Osteoblast (primary cell): ENCODE measurements around the gene STUB1. TPM values are rescaled to one million over a fixed set of nuclear protein-coding genes. Genes with fewer than 3 reads are reported as not detected.

Source experiments
- DNase-seq: peaks from one replicate; pipeline ENCODE4 v3.0.0; 2011; ENCODE audit warnings: low spot score, mixed read lengths; ENCODE audit not compliant: insufficient read length; ENCODE audit errors: missing footprints
- H2AFZ ChIP-seq: 2 replicates; pipeline ENCODE4 v1.6.0; 2011; ENCODE audit warnings: mild to moderate bottlenecking, low read length
- H3K27ac ChIP-seq: 2 replicates; pipeline ENCODE4 v1.5.1; 2011; ENCODE audit warnings: mild to moderate bottlenecking, low read depth, low read length, moderate library complexity
- H3K27me3 ChIP-seq: 2 replicates; pipeline ENCODE4 v1.6.0; 2012; ENCODE audit warnings: mild to moderate bottlenecking, control low read depth, inconsistent platforms, low read length, moderate library complexity; ENCODE audit not compliant: insufficient read depth
- H3K36me3 ChIP-seq: 2 replicates; pipeline ENCODE4 v1.5.1; 2011; ENCODE audit warnings: mild to moderate bottlenecking, low read length, control low read depth, moderate library complexity; ENCODE audit not compliant: insufficient read depth
- H3K4me1 ChIP-seq: 2 replicates; pipeline ENCODE4 v1.5.1; 2011; ENCODE audit warnings: mild to moderate bottlenecking, low read length, control low read depth, moderate library complexity; ENCODE audit not compliant: insufficient read depth
- H3K4me2 ChIP-seq: 2 replicates; pipeline ENCODE4 v1.6.0; 2011; ENCODE audit warnings: mild to moderate bottlenecking, low read length; ENCODE audit not compliant: insufficient read depth
- H3K4me3 ChIP-seq: fragments of 200-600 bp; sonication (generic); 3 replicates; pipeline ENCODE4 v1.5.1; 2012; ENCODE audit warnings: mild to moderate bottlenecking, low read length, inconsistent platforms; ENCODE audit not compliant: insufficient read depth
- H3K79me2 ChIP-seq: 2 replicates; pipeline ENCODE4 v1.6.0; 2012; ENCODE audit warnings: mild to moderate bottlenecking, low read length, control low read depth, inconsistent platforms; ENCODE audit not compliant: insufficient read depth
- H3K9me3 ChIP-seq: 2 replicates; pipeline ENCODE4 v1.5.1; 2011; ENCODE audit warnings: low read depth, low read length, control low read depth
- H4K20me1 ChIP-seq: 2 replicates; pipeline ENCODE4 v1.6.0; 2012; ENCODE audit warnings: mild to moderate bottlenecking, low read length, control low read depth; ENCODE audit not compliant: insufficient read depth
- CTCF ChIP-seq: IDR thresholded peaks from 2 replicates; pipeline ENCODE4 v1.5.1; 2011; ENCODE audit warnings: mild to moderate bottlenecking, low read depth, low read length, moderate library complexity; ENCODE audit errors: extremely low read depth
- total RNA-seq: library from RNA; depleted of rRNA; stranded (reverse); fragments of >200 nt; gene quantifications from 2 replicates; pipeline ENCODE4 v1.2.3, GENCODE V29; 2012

STUB1 gene
- total RNA-seq, 1 donor: 102 TPM

- no peaks in the 10 kb centered on the region for H3K9me3 ChIP-seq
- no peaks in the 10 kb centered on the region for H3K36me3 ChIP-seq
- H3K27me3 ChIP-seq: peaks cover 70% of the 10 kb centered on the region
- peaks cover 15% of the 10 kb centered on the region for H4K20me1 ChIP-seq
- DNase-seq: no peak
- H3K4me3 ChIP-seq: no peak overlapping the region
- peaks cover 3% of the 10 kb centered on the region for H3K4me1 ChIP-seq
- no peak overlapping the region for H2AFZ ChIP-seq
- no peak for TF ChIP-seq CTCF
- H3K27ac ChIP-seq: no peak overlapping the region
- H3K4me2 ChIP-seq: no peak overlapping the region
- no peaks in the 10 kb centered on the region for H3K79me2 ChIP-seq
Measured at GRCh38 chr16:704552-705380, 24.6 kb downstream of the STUB1 start.

GRCh38 chr16:705431-706188 is 25.4 kb downstream of the STUB1 start, which contains the start of gene FBXL16:
TSS of gene FBXL16 (minus strand) at chr16:705801. CDS start at chr16:697405, 8,396 bp downstream.
- DNase-seq: no peak
- no peak within 1 kb of the TSS for H3K27ac ChIP-seq
- H3K36me3 ChIP-seq: no peaks in the 10 kb centered on the region
- H3K4me3 ChIP-seq: no peak within 1 kb of the TSS
- no peak for TF ChIP-seq CTCF
- peaks cover 6% of the 10 kb centered on the region for H3K4me1 ChIP-seq
- no peaks in the 10 kb centered on the region for H3K9me3 ChIP-seq
- H3K79me2 ChIP-seq: no peaks in the 10 kb centered on the region
- H3K4me2 ChIP-seq: no peak within 1 kb of the TSS
- no peak within 1 kb of the TSS for H2AFZ ChIP-seq
- peaks cover 18% of the 10 kb centered on the region for H4K20me1 ChIP-seq
- peaks cover 74% of the 10 kb centered on the region for H3K27me3 ChIP-seq

GRCh38 chr16:706189-707061 is 26.2 kb downstream of the STUB1 start:
- Histone ChIP-seq H3K27ac (no peak overlapping the region), H3K4me1 (peaks cover 6% of the 10 kb centered on the region), H3K79me2 (no peaks in the 10 kb centered on the region), H3K9me3 (no peaks in the 10 kb centered on the region), H3K4me2 (no peak overlapping the region), H3K4me3 (no peak overlapping the region), H3K36me3 (no peaks in the 10 kb centered on the region), H2AFZ (no peak overlapping the region), H4K20me1 (peaks cover 14% of the 10 kb centered on the region), H3K27me3 (peaks cover 70% of the 10 kb centered on the region)
- no peak for TF ChIP-seq CTCF
- no peak for DNase-seq
